Astrocyte (in vitro differentiated cells and primary cell): ENCODE results near the gene SLC35A3.

ENCODE experiments used
- CTCF ChIP-seq: IDR thresholded peaks from 2 replicates; pipeline ENCODE4 v1.5.1; 2011; ENCODE audit warnings: low read depth, mild to moderate bottlenecking, inconsistent platforms, low read length, moderate library complexity; ENCODE audit not compliant: insufficient read depth
- EZH2 ChIP-seq: IDR thresholded peaks from 2 replicates; pipeline ENCODE4 v1.6.1; 2012; ENCODE audit warnings: mild to moderate bottlenecking, low read length, inconsistent platforms; ENCODE audit not compliant: insufficient read depth

- TF ChIP-seq CTCF (no peak), EZH2 (no peak)
Measured at GRCh38 chr1:99970713-99971255, 988 bp downstream of the SLC35A3 start.
